Small intestine (tissue), 16 donors: ENCODE data around the gene SRMS. TPM values are rescaled to one million over a fixed set of nuclear protein-coding genes. Genes with fewer than 3 reads are reported as not detected.

Source experiments
- DNase-seq, 2 donors: peaks; one replicate each; pipeline versions ENCODE4 v3.0.0 to v3.0.0-alpha.2; 2013
- FAIRE-seq: peaks from 2 replicates; lab custom pipeline; 2012; peaks lifted over from hg19 to GRCh38; lab: Jason Lieb, UNC
- H3K27ac ChIP-seq, 3 donors: one replicate each; pipeline ENCODE4 v1.5.1; 2013; ENCODE audit warnings: low read length in 2 of 3, mild to moderate bottlenecking in 2 of 3, control low read depth in 1 of 3, inconsistent platforms in 1 of 3, low read depth in 1 of 3, moderate library complexity in 1 of 3
- H3K27me3 ChIP-seq, 3 donors: one replicate each; pipeline ENCODE4 v1.6.1; 2013; ENCODE audit warnings: low read length in 3 of 3, inconsistent platforms in 1 of 3; ENCODE audit not compliant: control insufficient read depth in 3 of 3, insufficient read depth in 3 of 3
- H3K36me3 ChIP-seq, 3 donors: one replicate each; pipeline ENCODE4 v1.6.1; 2013; ENCODE audit warnings: low read length in 3 of 3, inconsistent platforms in 1 of 3, low read depth in 1 of 3, mild to moderate bottlenecking in 1 of 3, moderate library complexity in 1 of 3; ENCODE audit not compliant: control insufficient read depth in 3 of 3, insufficient read depth in 2 of 3
- H3K4me1 ChIP-seq, 3 donors: one replicate each; pipeline ENCODE4 v1.6.1; 2013; ENCODE audit warnings: low read length in 2 of 3, inconsistent platforms in 1 of 3, low read depth in 1 of 3, mild to moderate bottlenecking in 1 of 3, moderate library complexity in 1 of 3; ENCODE audit not compliant: control insufficient read depth in 3 of 3, insufficient read depth in 2 of 3
- H3K4me3 ChIP-seq, 3 donors: one replicate each; pipeline ENCODE4 v1.5.1; 2013; ENCODE audit warnings: low read length in 3 of 3, control low read depth in 1 of 3, inconsistent platforms in 1 of 3, low read depth in 1 of 3, mild to moderate bottlenecking in 1 of 3, moderate library complexity in 1 of 3
- H3K9me3 ChIP-seq, 2 donors: one replicate each; pipeline ENCODE4 v1.6.1; 2013; ENCODE audit warnings: low read depth in 1 of 2, low read length in 1 of 2; ENCODE audit not compliant: control insufficient read depth in 2 of 2, insufficient read depth in 1 of 2
- WGBS, 3 donors: extraction: QIAGEN DNeasy Blood & Tissue Kit; methylation state at CpG; one replicate each; pipeline ENCODE4 v1.1.7; 2013; 5-methylcytosine and 5-hydroxymethylcytosine counted together
- long read RNA-seq, 10 donors: transcript quantifications; one replicate each; lab custom pipeline, GENCODE V29; 2026
- polyA plus RNA-seq, 4 donors: library from polyadenylated mRNA; stranded (reverse) in 3 of 4; unstranded in 1 of 4; fragments of 200-250 nt in 3 of 4; fragments of 120-200 nt in 1 of 4; gene quantifications; one replicate each; pipeline versions ENCODE4 v1.2.1 to v1.2.3, GENCODE V29; 2013
- donor health status: healthy with polysubstance abuse.
- donor health status: control.
- donor health status: control.
- donor health status: Bipolar disorder and iron deficiency.
- donor health status: healthy.

Gene SRMS, protein sequence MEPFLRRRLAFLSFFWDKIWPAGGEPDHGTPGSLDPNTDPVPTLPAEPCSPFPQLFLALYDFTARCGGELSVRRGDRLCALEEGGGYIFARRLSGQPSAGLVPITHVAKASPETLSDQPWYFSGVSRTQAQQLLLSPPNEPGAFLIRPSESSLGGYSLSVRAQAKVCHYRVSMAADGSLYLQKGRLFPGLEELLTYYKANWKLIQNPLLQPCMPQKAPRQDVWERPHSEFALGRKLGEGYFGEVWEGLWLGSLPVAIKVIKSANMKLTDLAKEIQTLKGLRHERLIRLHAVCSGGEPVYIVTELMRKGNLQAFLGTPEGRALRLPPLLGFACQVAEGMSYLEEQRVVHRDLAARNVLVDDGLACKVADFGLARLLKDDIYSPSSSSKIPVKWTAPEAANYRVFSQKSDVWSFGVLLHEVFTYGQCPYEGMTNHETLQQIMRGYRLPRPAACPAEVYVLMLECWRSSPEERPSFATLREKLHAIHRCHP
- polyA plus RNA-seq, result under 1 TPM in 1 of 4 donors, not detected in 3; 0.18 TPM
- long read RNA-seq, donor 1, result 0 reads
- long read RNA-seq, donor 2, result 0 reads
- long read RNA-seq, donor 3, result 0 reads
- long read RNA-seq, donor 4, result 0 reads
- long read RNA-seq, donor 5, result 0 reads
- long read RNA-seq, donor 6, result 0 reads
- long read RNA-seq, donor 7, result 0 reads
- long read RNA-seq, donor 8, result 0 reads
- long read RNA-seq, donor 9, result 0 reads
- long read RNA-seq, donor 10, result 0 reads

DNA sequence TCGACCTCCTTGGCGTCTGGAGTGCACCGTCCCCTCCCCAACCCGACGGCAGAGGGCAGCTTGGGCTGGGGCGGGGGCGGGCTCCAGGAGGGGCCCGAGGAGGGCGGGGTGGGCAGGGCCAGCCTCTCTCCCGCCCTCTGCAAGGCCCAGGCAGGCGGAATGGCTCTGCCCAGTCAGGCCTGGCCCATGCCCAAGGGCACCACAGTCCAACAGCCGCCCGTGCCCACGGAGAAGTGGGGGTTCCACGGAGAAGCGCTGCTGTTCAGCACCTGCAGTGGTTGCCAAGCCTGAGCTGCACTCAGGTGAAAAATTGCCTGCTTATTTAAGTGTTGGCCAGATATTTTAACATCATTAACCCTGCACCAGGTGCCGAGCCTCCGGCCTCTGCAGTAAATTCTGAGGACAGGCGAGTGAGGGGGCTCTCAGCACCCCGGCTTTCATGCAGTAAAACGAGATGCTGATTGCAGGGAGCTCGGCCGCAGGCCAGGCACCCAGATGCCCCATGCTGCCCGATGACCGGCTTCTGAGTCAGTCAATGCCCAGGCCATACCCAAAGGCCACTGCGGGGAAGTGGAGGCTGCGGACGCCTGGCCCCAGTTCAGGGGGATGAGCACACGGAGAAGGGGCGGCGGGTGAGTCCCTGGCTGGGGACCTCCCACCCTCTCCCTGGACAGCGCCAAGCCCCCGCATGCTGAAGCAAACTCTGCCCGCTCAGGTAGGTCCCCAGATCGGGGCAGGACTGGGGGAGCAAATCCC, at the start of gene SRMS:
SRMS (minus strand) TSS at position 25 of the 756 bp plus-strand sequence. CDS start 286 bp downstream, outside the sequence.
- H3K4me3 ChIP-seq, result no peak within 1 kb of the TSS
- H3K9me3 ChIP-seq, result no peaks in the 10 kb centered on the region
- 45 to 53% (median 47%) methylated on average over 31 to 35 of the region's 35 CpGs for WGBS, 3 donors
- no peaks in the 10 kb centered on the region for H3K36me3 ChIP-seq
- FAIRE-seq (no peak), DNase-seq (no peak)
- H3K27me3 ChIP-seq, result peaks cover 5 to 47% (median 8%) of the 10 kb centered on the region in 3 donors
- H3K4me1 ChIP-seq, result peaks cover 0 to 25% (median 0%) of the 10 kb centered on the region in 3 donors
- H3K27ac ChIP-seq, result no peak within 1 kb of the TSS

DNA sequence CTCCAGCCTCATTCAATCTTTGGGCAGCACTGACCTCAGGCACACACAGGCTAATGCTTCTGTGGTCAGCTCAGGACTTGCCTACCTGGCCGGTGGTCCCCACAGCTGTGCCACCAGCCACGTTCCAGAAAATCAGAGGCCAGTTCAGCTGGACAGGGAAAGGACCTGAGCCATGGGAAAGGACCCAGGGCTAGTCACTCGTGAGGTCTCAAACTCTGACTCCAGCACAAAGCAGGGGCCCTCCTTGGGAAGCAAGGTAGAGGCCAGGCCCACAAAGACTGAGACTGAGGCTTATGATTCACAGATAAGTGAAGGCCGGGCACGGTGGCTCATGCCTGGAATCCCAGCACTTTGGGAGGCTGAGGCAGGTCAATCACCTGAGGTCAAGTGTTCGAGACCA, 48.9 kb upstream of the SRMS start:
- H3K36me3 ChIP-seq, result peaks cover 3 to 92% (median 15%) of the 10 kb centered on the region in 3 donors
- H3K4me3 ChIP-seq, result no peak overlapping the region
- H3K27me3 ChIP-seq, result no peaks in the 10 kb centered on the region
- DNase-seq (no peak), FAIRE-seq (no peak)
- no peak overlapping the region for H3K27ac ChIP-seq
- no peaks in the 10 kb centered on the region for H3K9me3 ChIP-seq
- 91 to 95% (median 93%) methylated on average over 6 of the region's 6 CpGs for WGBS, 3 donors
- H3K4me1 ChIP-seq, result no peaks in the 10 kb centered on the region

DNA sequence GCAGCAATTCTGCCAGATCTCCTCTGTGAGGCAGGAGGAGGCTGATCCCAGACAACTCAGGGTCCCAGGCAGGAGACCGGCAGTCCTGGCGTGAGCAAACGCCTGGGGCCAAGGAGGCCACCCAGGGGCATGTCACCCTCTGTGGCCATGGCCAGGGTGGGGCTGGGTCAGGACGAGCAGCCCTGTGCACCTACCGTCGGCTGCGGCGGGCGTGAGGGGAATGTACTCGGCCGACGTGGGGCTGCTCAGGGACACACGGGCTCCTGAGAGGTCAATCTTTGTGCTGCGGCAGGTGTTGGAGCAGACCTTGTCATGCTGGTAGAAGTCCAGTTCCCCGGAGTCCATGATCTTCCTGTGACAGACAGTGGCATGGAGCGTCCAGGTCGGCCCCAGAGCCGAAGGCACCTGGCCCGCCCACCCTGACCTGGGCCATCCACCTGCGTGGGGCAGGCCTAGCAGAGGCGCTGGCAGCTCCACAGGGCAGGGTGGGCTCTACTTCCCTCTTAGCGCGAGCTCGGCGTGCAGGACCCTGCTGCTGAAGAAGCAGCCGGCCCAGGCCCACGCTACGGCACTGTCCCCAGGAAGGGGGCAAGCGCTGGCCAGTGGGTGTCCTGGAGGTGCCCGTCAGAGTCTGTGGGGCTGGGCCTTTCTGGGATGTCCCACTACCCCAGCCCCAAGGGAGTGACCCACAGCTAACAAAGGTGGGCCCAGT, 48.0 kb upstream of the SRMS start:
- H3K27me3 ChIP-seq, result no peaks in the 10 kb centered on the region
- FAIRE-seq (no peak), DNase-seq (no peak)
- no peaks in the 10 kb centered on the region for H3K9me3 ChIP-seq
- 94 to 96% (median 94%) methylated on average over 23 to 30 of the region's 30 CpGs for WGBS, 3 donors
- H3K4me3 ChIP-seq, result no peak overlapping the region
- no peaks in the 10 kb centered on the region for H3K4me1 ChIP-seq
- peaks cover 3 to 91% (median 12%) of the 10 kb centered on the region in 3 donors for H3K36me3 ChIP-seq
- H3K27ac ChIP-seq, result no peak overlapping the region

DNA sequence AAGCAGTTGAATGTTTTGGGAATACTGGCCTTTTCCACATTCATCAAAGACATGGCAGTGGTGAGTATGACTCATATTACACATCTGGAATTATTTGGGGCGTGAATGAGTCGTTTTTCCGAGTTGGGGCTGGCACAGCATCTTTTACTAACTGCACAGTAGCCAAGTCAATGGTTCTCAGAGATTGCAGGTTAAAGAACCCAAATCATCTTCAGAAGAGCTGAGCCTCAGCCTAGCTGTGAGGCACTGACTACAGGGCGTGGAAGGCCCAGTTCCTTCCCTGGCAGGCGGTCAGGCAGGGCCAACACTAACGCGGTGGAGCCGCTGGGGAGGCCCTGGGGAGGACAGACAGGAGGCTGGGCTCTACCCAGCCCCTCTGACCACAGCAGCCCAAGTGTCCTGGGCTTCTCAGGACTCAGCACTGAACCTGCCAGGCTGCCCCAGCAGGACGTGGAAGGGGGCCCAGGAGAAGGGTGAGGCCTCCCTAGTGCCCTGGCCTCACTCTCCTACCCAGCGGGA, 46.6 kb upstream of the SRMS start:
- peaks cover 6 to 94% (median 18%) of the 10 kb centered on the region in 3 donors for H3K36me3 ChIP-seq

DNA sequence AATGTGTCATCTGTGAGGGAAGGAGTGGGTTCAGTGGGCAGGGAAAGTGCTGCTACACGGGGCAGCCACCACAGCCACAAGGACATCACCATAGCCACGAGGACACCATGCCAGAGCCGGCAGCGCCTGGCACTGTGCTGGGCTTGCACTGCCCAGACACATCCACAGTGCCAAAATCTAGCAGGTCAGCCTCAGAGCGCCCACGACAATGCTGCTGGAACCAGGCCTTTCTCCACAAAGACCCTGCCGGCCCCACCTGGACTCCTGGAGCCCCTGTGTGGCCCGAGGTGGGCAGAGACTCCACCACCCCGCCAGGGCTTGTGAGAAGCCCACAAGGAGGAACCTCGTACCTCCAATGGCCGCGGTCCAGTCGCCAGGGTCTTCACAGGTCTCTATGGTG, 45.1 kb upstream of the SRMS start:
- Histone ChIP-seq H3K4me3 (no peak overlapping the region), H3K27ac (no peak overlapping the region), H3K9me3 (no peaks in the 10 kb centered on the region), H3K36me3 (peaks cover 6 to 93% (median 10%) of the 10 kb centered on the region in 3 donors), H3K4me1 (no peaks in the 10 kb centered on the region), H3K27me3 (no peaks in the 10 kb centered on the region)
- DNase-seq (no peak), FAIRE-seq (no peak)
- 93 to 96% (median 95%) methylated on average over 13 of the region's 13 CpGs for WGBS, 3 donors

More for the DNA sequence above, 46.6 kb upstream of the SRMS start:
- H3K4me3 ChIP-seq, result no peak overlapping the region
- no peaks in the 10 kb centered on the region for H3K9me3 ChIP-seq
- WGBS, 3 donors, result 78 to 86% (median 83%) methylated on average over 10 of the region's 10 CpGs
- no peak for DNase-seq
- no peaks in the 10 kb centered on the region for H3K27me3 ChIP-seq
- no peak for FAIRE-seq
- H3K4me1 ChIP-seq, result no peaks in the 10 kb centered on the region
- H3K27ac ChIP-seq, result no peak overlapping the region

DNA sequence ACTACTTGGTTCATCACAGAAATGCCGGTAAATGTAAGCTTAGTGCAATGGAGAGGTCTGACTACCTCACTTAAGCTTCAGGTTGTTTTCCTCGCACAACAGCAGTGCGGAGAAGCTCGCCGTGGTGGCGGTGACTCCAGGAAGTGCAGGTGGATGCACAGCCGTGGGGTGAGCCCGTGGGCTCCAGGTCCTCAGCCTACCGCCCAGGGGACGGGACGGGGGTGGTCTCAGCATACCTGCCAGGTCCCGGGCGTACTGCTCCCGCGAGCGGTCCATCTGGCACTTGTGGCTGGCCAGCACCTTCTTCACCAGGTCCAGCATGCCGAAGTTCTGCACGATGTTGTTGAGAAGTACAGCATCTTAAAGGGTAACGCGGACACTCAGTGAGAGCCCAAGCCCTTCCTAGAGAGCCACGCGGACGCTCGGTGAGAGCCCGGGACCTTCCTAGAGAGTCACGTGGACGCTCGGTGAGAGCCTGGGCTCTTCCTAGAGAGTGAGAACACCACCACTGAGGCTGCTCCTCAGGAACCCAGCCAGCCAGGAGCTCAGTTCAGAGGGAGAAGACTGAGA, 44.3 kb upstream of the SRMS start:
- FAIRE-seq (no peak), DNase-seq (no peak)
- no peaks in the 10 kb centered on the region for H3K27me3 ChIP-seq
- WGBS, 3 donors, result 96% methylated on average over 28 of the region's 28 CpGs
- H3K4me1 ChIP-seq, result no peaks in the 10 kb centered on the region
- H3K27ac ChIP-seq, result no peak overlapping the region
- no peaks in the 10 kb centered on the region for H3K9me3 ChIP-seq
- H3K4me3 ChIP-seq, result no peak overlapping the region
- H3K36me3 ChIP-seq, result peaks cover 6 to 93% (median 10%) of the 10 kb centered on the region in 3 donors

DNA sequence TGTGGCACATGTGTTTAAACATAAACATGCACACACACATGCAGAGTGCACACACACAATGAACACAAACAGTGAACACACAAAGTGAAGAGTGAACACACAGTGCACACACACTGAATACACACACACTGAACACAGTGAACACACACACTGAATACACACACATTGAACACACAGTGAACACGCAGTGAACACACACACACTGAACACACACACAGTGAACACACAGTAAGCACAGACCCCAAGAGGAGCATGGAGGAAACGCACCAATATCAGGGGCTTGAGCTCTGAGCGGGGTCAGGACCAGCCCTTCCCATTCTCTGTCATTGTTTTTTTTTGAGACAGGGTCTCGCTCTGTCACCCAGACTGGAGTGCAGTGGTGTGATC, 43.6 kb upstream of the SRMS start:
- Histone ChIP-seq H3K27me3 (no peaks in the 10 kb centered on the region), H3K36me3 (peaks cover 6 to 89% (median 10%) of the 10 kb centered on the region in 3 donors), H3K4me3 (no peak overlapping the region), H3K4me1 (no peaks in the 10 kb centered on the region), H3K27ac (no peak overlapping the region), H3K9me3 (no peaks in the 10 kb centered on the region)
- DNase-seq (no peak), FAIRE-seq (no peak)
- 94 to 96% (median 95%) methylated on average over 4 of the region's 4 CpGs for WGBS, 3 donors
